Suppressor macrophage treated with lipopolysaccharide for 4 hours (primary cell): ENCODE data around the gene KLHL6.
"Not testable (repeated sequence)": the region's sequence is repeated elsewhere in the genome, so short reads cannot be mapped to it uniquely, and the experiment has no call there.

Source experiments
- DNase-seq: peaks from one replicate; pipeline ENCODE4 v3.0.0-alpha.2; 2020

The KLHL6 gene

DNA sequence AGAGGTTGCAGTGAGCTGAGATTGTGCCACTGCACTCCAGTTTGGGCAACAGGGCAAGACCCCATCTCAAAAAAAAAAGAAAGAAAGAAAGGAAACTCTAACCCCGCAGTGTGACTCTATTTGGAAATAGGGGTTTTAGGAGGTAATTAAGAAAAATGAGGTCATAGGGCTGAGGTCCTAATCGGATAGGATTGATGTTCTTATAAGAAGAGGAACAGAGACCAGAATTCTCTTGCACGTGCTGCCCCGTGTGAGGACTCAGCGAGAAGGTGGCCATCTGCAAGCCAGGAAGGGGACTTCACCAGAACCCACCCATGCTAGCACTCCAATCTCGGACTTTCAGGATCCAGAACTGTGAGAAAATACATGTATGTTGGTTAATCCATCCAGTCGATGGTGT is 25.8 kb downstream of the KLHL6 start:
- DNase-seq, result peak; percentile 38

- no peak for DNase-seq
These were observed 26.3 kb downstream of the KLHL6 start for GRCh38 chr3:183529185-183529584.

DNA sequence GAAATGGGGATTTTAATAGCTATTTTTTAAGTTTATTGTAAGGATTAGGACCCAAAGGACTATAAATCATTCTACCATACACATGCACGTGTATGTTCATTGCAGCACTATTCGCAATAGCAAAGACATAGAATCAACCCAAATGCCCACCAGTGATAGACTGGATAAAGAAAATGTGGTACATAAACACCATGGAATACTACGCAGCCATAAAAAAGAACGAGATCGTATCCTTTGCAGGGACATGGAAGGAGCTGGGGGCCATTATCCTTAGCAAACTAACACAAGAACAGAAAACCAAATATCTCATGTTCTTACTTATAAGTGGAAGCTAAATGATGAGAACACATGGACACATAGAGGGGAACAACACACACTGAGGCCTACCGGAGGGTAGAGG is 26.7 kb downstream of the KLHL6 start:
- DNase-seq, result not testable (repeated sequence)

DNA sequence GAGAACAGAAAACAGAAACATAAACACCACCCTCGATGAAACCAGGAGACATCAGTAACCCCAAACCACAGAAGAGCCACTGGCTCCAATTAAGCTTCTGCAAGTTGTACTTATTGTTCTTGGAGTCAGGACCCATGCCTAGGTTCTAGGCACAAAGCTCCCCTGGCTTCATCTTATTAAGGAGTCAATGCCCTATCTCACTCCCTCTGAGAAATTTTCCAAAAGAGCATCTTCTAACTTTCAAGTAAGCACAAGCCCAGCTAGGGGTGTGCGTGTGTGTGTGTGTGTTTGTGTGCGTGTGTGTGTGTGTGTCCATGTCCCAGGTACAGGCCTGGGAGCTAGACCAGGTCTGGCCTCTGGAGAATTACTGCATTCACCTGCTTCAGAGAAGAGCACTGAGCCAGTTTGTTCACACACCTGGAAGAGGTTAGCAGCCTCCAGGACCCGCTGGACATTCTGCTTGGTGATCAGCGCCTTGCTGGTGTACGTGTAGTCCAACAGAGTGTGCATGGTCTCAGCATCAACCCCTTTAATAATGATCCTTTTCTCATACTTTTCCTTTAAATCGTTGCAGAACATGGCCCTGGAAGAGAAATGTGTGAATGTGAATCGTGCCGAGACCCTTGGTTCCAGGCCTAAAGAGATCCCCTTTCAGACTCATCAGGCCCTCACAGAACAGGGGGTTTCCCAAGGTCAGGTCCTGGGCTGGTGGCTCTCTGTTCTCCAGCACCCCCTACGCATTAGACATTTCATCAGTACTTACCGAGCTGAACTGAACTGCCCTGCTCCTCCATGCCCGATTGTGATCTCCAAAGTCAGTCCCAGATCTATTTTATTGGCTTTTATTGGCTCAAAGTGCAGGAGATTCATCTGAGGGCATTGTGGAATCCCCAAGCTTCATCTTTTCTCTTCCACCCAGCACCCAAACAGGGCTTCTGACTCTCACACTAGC is 27.8 kb downstream of the KLHL6 start:
- peak; percentile 69 for DNase-seq

- DNase-seq, result no peak
These were observed 28.6 kb downstream of the KLHL6 start for GRCh38 chr3:183526838-183527427.

DNA sequence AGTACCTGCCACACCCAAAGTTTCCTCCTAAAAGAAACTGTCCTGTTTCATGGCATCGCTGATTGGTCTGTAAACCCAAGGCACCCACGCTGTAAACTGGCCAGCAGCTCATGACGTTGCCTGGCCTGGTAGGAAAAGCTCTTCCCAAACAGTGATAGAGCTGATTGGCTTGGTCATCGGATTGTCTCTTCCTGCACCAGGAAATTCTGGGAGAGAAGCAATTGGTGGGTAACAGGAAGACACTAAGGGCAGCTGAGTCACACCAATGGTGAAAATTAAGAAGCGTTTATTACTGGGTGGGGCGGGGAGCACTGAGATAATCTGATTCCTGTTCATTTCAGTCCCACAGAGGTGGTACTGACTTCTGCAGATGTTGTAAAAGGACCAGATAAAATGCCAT is 31.0 kb downstream of the KLHL6 start:
- DNase-seq, result no peak

- not testable (repeated sequence) for DNase-seq
These were observed 34.6 kb downstream of the KLHL6 start for GRCh38 chr3:183520741-183521556.

DNA sequence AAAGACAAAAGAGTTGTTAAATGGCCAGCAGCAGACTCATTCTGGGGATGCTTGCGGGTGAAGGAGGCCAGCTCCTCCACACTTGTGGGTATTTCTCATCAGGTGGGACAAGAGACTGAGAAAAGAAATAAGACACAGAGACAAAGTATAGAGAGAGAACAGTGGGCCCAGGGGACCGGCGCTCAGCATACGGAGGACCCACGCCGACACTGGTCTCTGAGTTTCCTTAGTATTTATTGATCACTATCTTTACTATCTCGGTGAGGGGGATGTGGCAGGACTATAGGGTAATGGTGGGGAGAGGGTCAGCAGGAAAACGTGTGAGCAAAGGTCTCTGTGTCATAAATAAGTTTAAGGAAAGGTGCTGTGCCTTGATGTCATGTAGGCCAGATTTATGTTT is 35.2 kb downstream of the KLHL6 start:
- not testable (repeated sequence) for DNase-seq

DNA sequence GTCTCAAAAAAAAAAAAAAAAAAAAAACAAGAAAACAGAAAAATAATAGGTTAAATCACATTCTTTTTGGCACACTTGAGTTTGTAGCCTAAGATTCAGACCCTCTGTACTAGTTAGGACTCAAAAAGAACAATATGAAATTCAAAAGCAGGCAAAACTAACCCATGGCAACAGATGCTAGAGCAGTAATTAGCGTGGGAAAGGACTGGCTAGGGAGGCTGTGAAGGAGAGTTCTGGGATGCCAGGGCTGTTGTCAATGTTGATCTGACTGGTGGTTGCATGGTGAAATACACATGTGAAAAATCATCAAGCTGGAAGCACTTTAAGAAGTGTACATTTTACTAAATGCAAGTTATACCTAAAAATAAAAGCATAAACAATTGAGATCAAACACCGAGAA is 35.6 kb downstream of the KLHL6 start:
- DNase-seq, result no peak

GRCh38 chr3:183518491-183519251 is 36.8 kb downstream of the KLHL6 start:
- no peak for DNase-seq

DNA sequence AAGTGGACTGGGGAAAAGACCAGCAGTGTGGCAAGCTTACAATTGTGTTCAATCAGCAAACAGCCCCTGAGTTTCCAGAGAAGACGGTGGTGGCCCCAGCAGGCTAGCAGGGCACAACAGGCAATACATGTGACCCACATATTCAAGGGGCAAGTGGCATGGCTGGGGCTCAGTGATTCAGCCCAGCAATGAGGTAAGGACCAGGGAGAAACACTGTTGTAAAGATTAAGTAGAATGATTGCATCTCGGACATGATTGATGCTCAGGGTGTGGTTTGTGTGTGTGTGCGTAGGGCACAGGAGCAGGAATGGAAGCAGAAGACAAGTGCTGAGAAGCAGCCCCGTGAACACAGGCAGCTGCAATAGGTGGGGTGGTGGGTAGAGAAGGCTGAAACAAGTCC is 37.9 kb downstream of the KLHL6 start:
- no peak for DNase-seq

- peak; percentile 90 for DNase-seq
These were observed 39.3 kb downstream of the KLHL6 start for GRCh38 chr3:183515968-183516851.

DNA sequence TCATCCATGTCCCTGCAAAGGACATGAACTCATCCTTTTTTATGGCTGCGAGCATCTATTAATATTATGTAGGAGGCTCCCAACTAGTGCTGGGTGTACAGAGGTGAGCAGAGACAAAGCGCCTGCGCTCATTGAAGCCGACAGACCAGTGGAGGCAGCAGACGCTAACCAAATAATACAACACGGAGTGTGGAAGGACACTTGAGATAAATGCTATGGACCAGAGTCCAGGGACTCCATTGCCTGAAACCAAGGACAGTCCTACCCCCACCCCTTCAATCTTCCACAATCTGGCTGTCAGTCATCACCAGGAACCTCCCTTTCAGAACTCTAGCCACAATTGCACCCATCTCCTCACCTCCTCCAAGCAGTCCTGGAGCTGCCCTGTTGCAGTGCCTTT is 41.5 kb downstream of the KLHL6 start:
- no peak for DNase-seq

GRCh38 chr3:183513046-183513706 is 42.3 kb downstream of the KLHL6 start:
- peak; percentile 90 for DNase-seq

DNA sequence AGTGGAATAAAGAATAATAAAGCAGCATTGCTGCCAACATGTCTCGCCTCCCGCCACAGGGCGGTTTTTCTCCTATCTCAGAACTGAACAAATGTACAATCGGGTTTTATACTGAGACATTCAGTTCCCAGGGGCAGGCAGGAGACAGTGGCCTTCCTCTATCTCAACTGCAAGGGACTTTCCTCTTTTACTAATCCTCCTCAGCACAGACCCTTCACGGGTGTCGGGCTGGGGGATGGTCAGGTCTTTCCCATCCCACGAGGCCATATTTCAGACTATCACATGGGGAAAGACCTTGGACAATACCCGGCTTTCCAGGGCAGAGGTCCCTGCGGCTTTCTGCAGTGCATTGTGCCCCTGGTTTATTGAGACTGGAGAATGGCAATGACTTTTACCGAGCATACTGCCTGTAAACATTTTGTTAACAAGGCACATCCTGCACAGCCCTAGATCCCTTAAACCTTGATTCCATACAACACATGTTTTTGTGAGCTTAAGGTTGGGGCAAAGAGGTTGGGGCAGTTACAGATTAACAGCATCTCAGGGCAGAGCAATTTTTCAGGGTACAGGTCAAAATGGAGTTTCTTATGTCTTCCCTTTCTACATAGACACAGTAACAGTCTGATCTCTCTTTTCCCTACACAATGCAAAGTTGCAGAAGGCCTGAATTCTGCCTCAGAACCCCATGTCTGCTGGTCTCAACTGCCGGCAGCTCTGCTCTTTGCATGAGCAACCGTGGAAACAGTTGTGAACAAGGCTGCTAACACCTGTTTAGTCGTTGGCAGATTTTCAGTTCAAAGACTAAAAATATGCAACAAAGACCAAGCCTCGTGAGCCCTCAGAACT is 44.0 kb downstream of the KLHL6 start:
- DNase-seq, result not testable (repeated sequence)

GRCh38 chr3:183508821-183509220 is 46.7 kb downstream of the KLHL6 start:
- DNase-seq, result peak; percentile 83

DNA sequence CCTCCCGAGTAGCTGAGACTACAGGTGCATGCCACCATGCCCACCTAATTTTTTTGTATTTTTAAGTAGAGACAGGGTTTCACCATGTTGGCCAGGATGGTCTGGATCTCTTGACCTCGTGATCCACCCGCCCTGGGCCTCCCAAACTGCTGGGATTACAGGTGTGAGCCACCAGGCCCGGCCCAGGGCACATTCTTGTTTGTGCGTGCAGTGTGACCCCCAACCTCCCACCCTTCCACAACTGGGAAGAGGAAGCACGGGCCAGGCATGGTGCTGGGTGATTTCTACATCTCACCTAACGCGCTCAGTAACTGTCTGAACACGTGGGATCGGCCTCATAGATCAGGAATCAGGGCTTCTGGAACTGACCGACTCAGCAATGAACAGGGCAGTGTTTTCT is 48.0 kb downstream of the KLHL6 start:
- DNase-seq, result no peak

- peak; percentile 94 for DNase-seq
These were observed 48.7 kb downstream of the KLHL6 start for GRCh38 chr3:183506674-183507320.

DNA sequence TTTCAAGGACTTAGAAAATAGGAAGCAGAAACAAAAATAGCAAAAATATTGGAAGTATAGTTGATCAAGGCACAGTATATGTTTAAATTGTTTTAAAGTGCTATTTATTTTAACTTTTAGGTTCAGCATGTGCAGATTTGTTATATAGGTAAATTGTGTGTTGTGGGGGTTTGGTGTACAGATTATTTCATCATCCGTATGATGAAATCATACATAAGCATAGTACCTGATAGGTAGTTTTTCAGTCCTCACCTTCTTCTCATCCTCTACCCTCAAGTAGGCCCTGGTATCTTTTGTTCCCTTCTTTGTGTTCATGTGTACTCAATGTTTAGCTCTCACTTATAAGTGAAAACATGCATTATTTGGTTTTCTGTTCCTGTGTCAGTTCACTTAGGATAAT is 50.9 kb downstream of the KLHL6 start:
- no peak for DNase-seq

- no peak for DNase-seq
These were observed 51.8 kb downstream of the KLHL6 start for GRCh38 chr3:183503746-183504145.
